H1 (cell line): Measurements from ENCODE around the gene MAOA. TPM values are rescaled to one million over a fixed set of nuclear protein-coding genes. Genes with fewer than 3 reads are reported as not detected.

Source experiments
- CTCF ChIA-PET: fragments of 300-600 bp; sonication (Branson Sonifier 250); formaldehyde crosslinking; loops from one replicate; lab custom pipeline; 2021; ENCODE audit not compliant: partially characterized antibody; lab: Charles Lee
- POLR2A ChIA-PET: fragments of 300-600 bp; sonication (Branson Sonifier 250); formaldehyde crosslinking; loops from one replicate; lab custom pipeline; 2021; ENCODE audit warnings: inconsistent platforms; ENCODE audit not compliant: partially characterized antibody; lab: Charles Lee
- DNase-seq, 2 experiments: peaks; one replicate each; pipeline versions ENCODE4 v3.0.0 to v3.0.0-alpha.2; 2010 to 2022; ENCODE audit warnings: low spot score in 2 of 2, low read depth in 1 of 2, mixed read lengths in 1 of 2
- FAIRE-seq: peaks from 2 replicates; lab custom pipeline; 2011; peaks lifted over from hg19 to GRCh38; lab: Jason Lieb, UNC
- H2AFZ ChIP-seq: 2 replicates; pipeline ENCODE4 v1.8.1; 2012; ENCODE audit warnings: low read length, inconsistent platforms
- H2AK5ac ChIP-seq: 2 replicates; pipeline ENCODE4 v1.6.1; 2013; ENCODE audit warnings: low read depth, low read length
- H2BK120ac ChIP-seq: replicated peaks from 2 replicates; pipeline ENCODE3; 2013; ENCODE audit warnings: low read depth, low read length, inconsistent platforms
- H2BK12ac ChIP-seq: 2 replicates; pipeline ENCODE4 v1.6.1; 2013; ENCODE audit warnings: low read depth, low read length
- H2BK15ac ChIP-seq: 2 replicates; pipeline ENCODE4 v1.6.1; 2013; ENCODE audit warnings: low read length
- H2BK20ac ChIP-seq: 2 replicates; pipeline ENCODE4 v1.6.1; 2013; ENCODE audit warnings: low read length
- H2BK5ac ChIP-seq: 2 replicates; pipeline ENCODE4 v1.6.1; 2013; ENCODE audit warnings: low read depth, low read length
- H3K14ac ChIP-seq: 2 replicates; pipeline ENCODE4 v1.6.1; 2013; ENCODE audit warnings: inconsistent platforms; ENCODE audit not compliant: insufficient read length
- H3K18ac ChIP-seq: 2 replicates; pipeline ENCODE4 v1.6.1; 2013; ENCODE audit warnings: low read length; ENCODE audit errors: extremely low read depth
- H3K23ac ChIP-seq: 2 replicates; pipeline ENCODE4 v1.6.1; 2013; ENCODE audit warnings: inconsistent platforms; ENCODE audit not compliant: insufficient read length
- H3K23me2 ChIP-seq: 2 replicates; pipeline ENCODE4 v1.6.1; 2013; ENCODE audit warnings: low read depth, low read length
- H3K27ac ChIP-seq: 2 replicates; pipeline ENCODE4 v1.6.1; 2011; ENCODE audit warnings: low read depth, low read length, inconsistent platforms
- H3K27me3 ChIP-seq, 4 experiments: replicated peaks in 1 of 4; 1 replicate in 1 of 4; 2 replicates in 3 of 4; pipeline versions ENCODE4 v1.6.1 to v1.8.1; 2011 to 2013; ENCODE audit warnings: low read length in 3 of 4, mild to moderate bottlenecking in 3 of 4, inconsistent platforms in 2 of 4, mixed read lengths in 2 of 4, moderate library complexity in 1 of 4; ENCODE audit not compliant: control insufficient read depth in 3 of 4, insufficient read depth in 3 of 4; ENCODE audit errors: extremely low read depth in 1 of 4
- H3K36me3 ChIP-seq, 4 experiments: 2 replicates each; pipeline versions ENCODE4 v1.6.1 to v1.8.1; 2011 to 2013; ENCODE audit warnings: mild to moderate bottlenecking in 4 of 4, low read length in 3 of 4, moderate library complexity in 2 of 4, control low read depth in 1 of 4, inconsistent platforms in 1 of 4; ENCODE audit not compliant: insufficient read depth in 4 of 4, control insufficient read depth in 2 of 4
- H3K4ac ChIP-seq: replicated peaks from 2 replicates; pipeline ENCODE3; 2013; ENCODE audit warnings: low read length, low read depth, mixed read lengths, inconsistent platforms; ENCODE audit not compliant: insufficient read length
- H3K4me1 ChIP-seq, 4 experiments: replicated peaks in 1 of 4; 1 replicate in 1 of 4; 2 replicates in 3 of 4; pipeline versions ENCODE4 v1.6.1 to v1.8.1; 2011 to 2013; ENCODE audit warnings: low read length in 3 of 4, inconsistent platforms in 2 of 4, mixed read lengths in 1 of 4; ENCODE audit not compliant: insufficient read depth in 4 of 4, control insufficient read depth in 3 of 4
- H3K4me2 ChIP-seq, 2 experiments: 2 replicates each; pipeline versions ENCODE4 v1.6.1 to v1.8.1; 2011 to 2013; ENCODE audit warnings: low read depth in 2 of 2, low read length in 2 of 2, control low read depth in 1 of 2, inconsistent platforms in 1 of 2, mild to moderate bottlenecking in 1 of 2; ENCODE audit not compliant: insufficient read depth in 1 of 2
- H3K4me3 ChIP-seq, 4 experiments: fragments of 200-600, 300-600 bp in 1 of 4; sonication (generic), shearing (Covaris generic), sonication (Bioruptor Twin) in 1 of 4; 2 replicates each; pipeline versions ENCODE4 v1.5.1 to v1.8.1; 2011 to 2016; ENCODE audit warnings: low read length in 4 of 4, low read depth in 3 of 4, control low read depth in 2 of 4, inconsistent platforms in 2 of 4, mild to moderate bottlenecking in 2 of 4, mixed read lengths in 1 of 4, moderate library complexity in 1 of 4; ENCODE audit not compliant: insufficient read depth in 2 of 4; ENCODE audit errors: extremely low read depth in 1 of 4
- H3K56ac ChIP-seq: replicated peaks from 2 replicates; pipeline ENCODE3; 2013; ENCODE audit warnings: low read depth, mild to moderate bottlenecking, mixed read lengths, low read length, inconsistent platforms; ENCODE audit not compliant: insufficient read length
- H3K79me1 ChIP-seq: 2 replicates; pipeline ENCODE4 v1.6.1; 2013; ENCODE audit warnings: low read depth, low read length, control low read depth
- H3K79me2 ChIP-seq, 2 experiments: 2 replicates each; pipeline versions ENCODE4 v1.6.1 to v1.8.1; 2012 to 2013; ENCODE audit warnings: low read length in 2 of 2, mild to moderate bottlenecking in 2 of 2, inconsistent platforms in 1 of 2; ENCODE audit not compliant: insufficient read depth in 2 of 2, control insufficient read depth in 1 of 2
- H3K9ac ChIP-seq, 4 experiments: replicated peaks in 1 of 4; 1 replicate in 1 of 4; 2 replicates in 3 of 4; pipeline versions ENCODE4 v1.6.1 to v1.8.1; 2011 to 2013; ENCODE audit warnings: low read depth in 3 of 4, low read length in 3 of 4, control low read depth in 2 of 4, mild to moderate bottlenecking in 2 of 4, moderate library complexity in 2 of 4, inconsistent platforms in 1 of 4; ENCODE audit errors: extremely low read depth in 1 of 4
- H3K9me3 ChIP-seq, 2 experiments: 2 replicates each; pipeline versions ENCODE4 v1.6.1 to v1.8.1; 2012 to 2013; ENCODE audit warnings: mild to moderate bottlenecking in 2 of 2, moderate library complexity in 2 of 2, control low read depth in 1 of 2, inconsistent platforms in 1 of 2, low read depth in 1 of 2, low read length in 1 of 2, mixed read lengths in 1 of 2; ENCODE audit not compliant: insufficient read depth in 2 of 2
- H4K20me1 ChIP-seq, 2 experiments: replicated peaks in 1 of 2; 2 replicates each; pipeline versions ENCODE3 to v1.8.1; 2011 to 2013; ENCODE audit warnings: inconsistent platforms in 2 of 2, low read length in 2 of 2, mild to moderate bottlenecking in 1 of 2; ENCODE audit not compliant: insufficient read depth in 2 of 2, control insufficient read depth in 1 of 2
- H4K5ac ChIP-seq: 2 replicates; pipeline ENCODE4 v1.6.1; 2013; ENCODE audit warnings: low read length, low read depth, mixed read lengths, inconsistent platforms; ENCODE audit not compliant: insufficient read length
- H4K8ac ChIP-seq: 2 replicates; pipeline ENCODE4 v1.8.0; 2013; ENCODE audit warnings: mild to moderate bottlenecking, moderate library complexity, low read length, inconsistent platforms; ENCODE audit not compliant: insufficient read depth; ENCODE audit errors: extremely low read depth
- H4K91ac ChIP-seq: replicated peaks from 2 replicates; pipeline ENCODE3; 2013; ENCODE audit warnings: low read length, mixed read lengths, inconsistent platforms; ENCODE audit not compliant: insufficient read length
- BCL11A ChIP-seq, 2 experiments: IDR thresholded peaks; one replicate each; pipeline ENCODE4 v1.6.1; 2011; ENCODE audit warnings: low read depth in 2 of 2, low read length in 2 of 2, mild to moderate bottlenecking in 2 of 2
- CTBP2 ChIP-seq: IDR thresholded peaks from 2 replicates; pipeline ENCODE4 v1.7.0; 2011; ENCODE audit warnings: borderline replicate concordance, mild to moderate bottlenecking, moderate library complexity, mixed read lengths, low read length; ENCODE audit not compliant: insufficient read depth, insufficient read length
- NANOG ChIP-seq: IDR thresholded peaks from 2 replicates; pipeline ENCODE4 v1.6.1; 2011; ENCODE audit warnings: low read length, low read depth, mild to moderate bottlenecking, inconsistent platforms; ENCODE audit not compliant: insufficient read depth, poor library complexity, severe bottlenecking
- POLR2AphosphoS5 ChIP-seq: IDR thresholded peaks from 2 replicates; pipeline ENCODE4 v1.6.1; 2011; ENCODE audit warnings: low read depth, low read length
- POU5F1 ChIP-seq: IDR thresholded peaks from 2 replicates; pipeline ENCODE4 v1.6.1; 2011; ENCODE audit warnings: low read depth, mild to moderate bottlenecking, low read length, moderate library complexity
- RAD21 ChIP-seq, 2 experiments: IDR thresholded peaks in 1 of 2; conservative IDR thresholded peaks in 1 of 2; 2 replicates each; pipeline ENCODE4 v1.6.1; 2011; ENCODE audit warnings: low read depth in 2 of 2, low read length in 2 of 2, improper control_type of control experiment in 1 of 2, inconsistent platforms in 1 of 2, mild to moderate bottlenecking in 1 of 2, moderate library complexity in 1 of 2
- SP4 ChIP-seq: IDR thresholded peaks from 2 replicates; pipeline ENCODE4 v1.6.1; 2012; ENCODE audit warnings: low read length, inconsistent platforms
- WGBS, 2 experiments: shearing (Covaris generic) in 1 of 2; methylation state at CpG; one replicate each; pipeline versions ENCODE4 v1.1.6 to v1.1.7; 2013 to 2015; ENCODE audit warnings: low lambda C conversion rate in 2 of 2, mixed read lengths in 2 of 2, inconsistent platforms in 1 of 2, low coverage in 1 of 2, missing lambda C conversion rate in 1 of 2; ENCODE audit not compliant: insufficient replicate concordance in 2 of 2, insufficient coverage in 1 of 2, insufficient read length in 1 of 2; ENCODE audit errors: extremely low coverage in 1 of 2, missing lambda C conversion rate in 1 of 2; 5-methylcytosine and 5-hydroxymethylcytosine counted together
- polyA plus RNA-seq, 7 experiments: library from polyadenylated mRNA; depleted of rRNA in 3 of 7; stranded (reverse) in 5 of 7; unstranded in 2 of 7; fragments of >200 nt in 5 of 7; fragments of 200-250 nt in 2 of 7; gene quantifications; 1 replicate in 5 of 7; 2 replicates in 1 of 7; 4 replicates in 1 of 7; pipeline versions ENCODE4 v1.2.1 to v1.2.3, GENCODE V29; 2011 to 2013; ENCODE audit warnings: missing spikeins in 2 of 7, mixed read lengths in 2 of 7
- total RNA-seq: library from RNA; stranded (reverse); fragmentation: NEBNext Ultra II Directional; extraction: Animal tissue kit (Norgen Biotek cat#: 25700); gene quantifications from 2 replicates; pipeline ENCODE4 v1.2.1, GENCODE V29; 2021

The MAOA gene
- total and polyA plus RNA-seq, 2 of the 8 experiments (the other 6 are each of a cell fraction or from before 2014, with no cell fraction given), result 2.6 to 8.2 TPM

DNA sequence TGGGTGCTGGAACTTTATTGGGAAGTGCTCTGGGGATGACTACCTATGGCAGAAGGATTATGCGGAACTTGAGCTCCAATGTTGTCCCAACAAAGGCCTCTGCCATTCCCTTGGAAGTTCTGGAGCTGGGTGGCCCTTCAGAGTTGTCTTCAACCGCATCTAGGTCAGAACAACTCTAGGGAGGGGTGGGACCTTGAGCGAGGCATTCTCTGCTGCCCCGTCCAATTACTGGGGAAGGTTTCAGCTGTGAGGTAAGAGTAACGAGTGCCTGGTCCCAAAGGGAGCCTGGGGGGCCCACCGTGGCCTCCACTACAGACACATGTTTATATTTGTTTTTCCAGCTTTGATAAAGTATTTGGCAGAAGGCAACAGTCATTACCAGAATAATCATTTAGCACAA, 79.4 kb downstream of the MAOA start:
- Histone ChIP-seq H3K4me2 (no peak overlapping the region), H3K27me3 (no peaks in the 10 kb centered on the region), H2AFZ (no peak overlapping the region), H3K4me3 (no peak overlapping the region), H3K27ac (no peak overlapping the region), H3K4me1 (peaks cover 0 to 4% (median 0%) of the 10 kb centered on the region in 4 experiments; a peak in 1 of 7 replicates), H4K5ac (no peak overlapping the region), H3K23me2 (no peaks in the 10 kb centered on the region), H3K36me3 (no peaks in the 10 kb centered on the region), H2BK20ac (no peak overlapping the region), H3K9ac (no peak overlapping the region), H3K4ac (no peak overlapping the region), H3K18ac (no peak overlapping the region), H2BK120ac (no peak overlapping the region), H2BK5ac (no peak overlapping the region), H3K79me2 (no peaks in the 10 kb centered on the region), H3K14ac (no peak overlapping the region), H4K91ac (no peak overlapping the region), H2BK15ac (no peak overlapping the region), H3K79me1 (no peaks in the 10 kb centered on the region), H2AK5ac (no peak overlapping the region), H3K23ac (no peak overlapping the region), H4K8ac (no peak overlapping the region), H4K20me1 (no peaks in the 10 kb centered on the region), H2BK12ac (no peak overlapping the region), H3K9me3 (no peaks in the 10 kb centered on the region), H3K56ac (no peak overlapping the region)
- WGBS, 2 experiments, result 91% methylated on average over 3 of the region's 6 CpGs; no CpG with 5 or more reads in 1 of the 2 experiments
- DNase-seq (no peak), FAIRE-seq (no peak)
- TF ChIP-seq CTBP2 (no peak), POLR2AphosphoS5 (no peak), BCL11A (IDR thresholded peaks at IDR 0.05; ENCODE audit: low read depth in 2 of 2, low read length in 2 of 2) (no peak), RAD21 (IDR thresholded peaks at IDR 0.05 in 1 of 2, conservative IDR thresholded peaks at IDR 0.05 in 1 of 2; ENCODE audit: low read depth in 2 of 2, low read length in 2 of 2) (no peak), NANOG (no peak), SP4 (no peak), POU5F1 (no peak)
- ChIA-PET POLR2A (interaction anchor here (0.6 kb wide), 1 partner anchor 191 kb away, joined by 5 read pairs; no protein-coding TSS in a partner anchor), CTCF (interaction anchor here (1.3 kb wide), 1 partner anchor 9 kb away, joined by 4 read pairs; no protein-coding TSS in a partner anchor)
